Measurements from ENCODE around the gene KCNG2. TPM values are rescaled to one million over a fixed set of nuclear protein-coding genes. Genes with fewer than 3 reads are reported as not detected.

The KCNG2 gene
- total and polyA plus RNA-seq, 2 of the 13 experiments (the other 11 are each of a cell fraction or from before 2014, with no cell fraction given), result not detected

- TF ChIP-seq TFDP2 (CRISPR knock-in tag; IDR thresholded peaks at IDR 0.05) (peak; percentile 53), ASH2L (IDR thresholded peaks at IDR 0.05; ENCODE audit: insufficient read length, low read depth, low read length) (no peak), ELF4 (CRISPR knock-in tag; IDR thresholded peaks at IDR 0.05; ENCODE audit: borderline replicate concordance) (no peak), MED8 (CRISPR knock-in tag; IDR thresholded peaks at IDR 0.05; ENCODE audit: insufficient replicate concordance) (no peak), SALL1 (CRISPR knock-in tag; IDR thresholded peaks at IDR 0.05) (peak; percentile 83), GATAD2A (CRISPR knock-in tag; IDR thresholded peaks at IDR 0.05) (peak; percentile 85), HOXD1 (CRISPR knock-in tag; IDR thresholded peaks at IDR 0.05) (no peak), ZFX (CRISPR knock-in tag; IDR thresholded peaks at IDR 0.05; ENCODE audit: low read depth) (peak; percentile 49; the same call in 1 of the 2 replicates), GLMP (CRISPR knock-in tag; IDR thresholded peaks at IDR 0.05; ENCODE audit: borderline replicate concordance) (no peak), SALL2 (CRISPR knock-in tag; IDR thresholded peaks at IDR 0.05) (no peak), KLF12 (CRISPR knock-in tag; IDR thresholded peaks at IDR 0.05; ENCODE audit: borderline replicate concordance) (no peak), NR2F6 (IDR thresholded peaks at IDR 0.05) (no peak), NR2F6 (CRISPR knock-in tag; IDR thresholded peaks at IDR 0.05) (peak; percentile 71), ZNF577 (CRISPR knock-in tag; IDR thresholded peaks at IDR 0.05; ENCODE audit: borderline replicate concordance, low read depth) (no peak), ZNF44 (CRISPR knock-in tag; IDR thresholded peaks at IDR 0.05) (0 out of 2 replicates have a peak, but pooled peaks have one; percentile 59), FOXK2 (IDR thresholded peaks at IDR 0.05) (no peak), ELF1 (CRISPR knock-in tag; IDR thresholded peaks at IDR 0.05) (peak; percentile 32; the same call in 1 of the 2 replicates), SRY (CRISPR knock-in tag; IDR thresholded peaks at IDR 0.05) (no peak), CHD4 (IDR thresholded peaks at IDR 0.05; ENCODE audit: borderline replicate concordance, low read length) (no peak), ZNF574 (CRISPR knock-in tag; IDR thresholded peaks at IDR 0.05) (peak; percentile 21; the same call in 1 of the 2 replicates), GPBP1L1 (CRISPR knock-in tag; IDR thresholded peaks at IDR 0.05) (no peak), CSRNP1 (CRISPR knock-in tag; IDR thresholded peaks at IDR 0.05) (no peak; the same call in 1 of the 2 replicates), DNMT1 (CRISPR knock-in tag; IDR thresholded peaks at IDR 0.05) (no peak), FOSL2 (CRISPR knock-in tag; IDR thresholded peaks at IDR 0.05) (peak; percentile 85)
Observed at GRCh38 chr18:79795446-79795845, 2.3 kb upstream of the KCNG2 start (continued).

Measured in HepG2 (cell line).